GM18858 (cell line): ENCODE measurements around the gene PROM1.

ENCODE experiments used
- ATAC-seq: cut with Tn5 transposase; IDR thresholded peaks from one replicate; pipeline ENCODE4 v1.9.1; 2021; ENCODE audit not compliant: unreplicated experiment

PROM1 gene, protein sequence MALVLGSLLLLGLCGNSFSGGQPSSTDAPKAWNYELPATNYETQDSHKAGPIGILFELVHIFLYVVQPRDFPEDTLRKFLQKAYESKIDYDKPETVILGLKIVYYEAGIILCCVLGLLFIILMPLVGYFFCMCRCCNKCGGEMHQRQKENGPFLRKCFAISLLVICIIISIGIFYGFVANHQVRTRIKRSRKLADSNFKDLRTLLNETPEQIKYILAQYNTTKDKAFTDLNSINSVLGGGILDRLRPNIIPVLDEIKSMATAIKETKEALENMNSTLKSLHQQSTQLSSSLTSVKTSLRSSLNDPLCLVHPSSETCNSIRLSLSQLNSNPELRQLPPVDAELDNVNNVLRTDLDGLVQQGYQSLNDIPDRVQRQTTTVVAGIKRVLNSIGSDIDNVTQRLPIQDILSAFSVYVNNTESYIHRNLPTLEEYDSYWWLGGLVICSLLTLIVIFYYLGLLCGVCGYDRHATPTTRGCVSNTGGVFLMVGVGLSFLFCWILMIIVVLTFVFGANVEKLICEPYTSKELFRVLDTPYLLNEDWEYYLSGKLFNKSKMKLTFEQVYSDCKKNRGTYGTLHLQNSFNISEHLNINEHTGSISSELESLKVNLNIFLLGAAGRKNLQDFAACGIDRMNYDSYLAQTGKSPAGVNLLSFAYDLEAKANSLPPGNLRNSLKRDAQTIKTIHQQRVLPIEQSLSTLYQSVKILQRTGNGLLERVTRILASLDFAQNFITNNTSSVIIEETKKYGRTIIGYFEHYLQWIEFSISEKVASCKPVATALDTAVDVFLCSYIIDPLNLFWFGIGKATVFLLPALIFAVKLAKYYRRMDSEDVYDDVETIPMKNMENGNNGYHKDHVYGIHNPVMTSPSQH

DNA sequence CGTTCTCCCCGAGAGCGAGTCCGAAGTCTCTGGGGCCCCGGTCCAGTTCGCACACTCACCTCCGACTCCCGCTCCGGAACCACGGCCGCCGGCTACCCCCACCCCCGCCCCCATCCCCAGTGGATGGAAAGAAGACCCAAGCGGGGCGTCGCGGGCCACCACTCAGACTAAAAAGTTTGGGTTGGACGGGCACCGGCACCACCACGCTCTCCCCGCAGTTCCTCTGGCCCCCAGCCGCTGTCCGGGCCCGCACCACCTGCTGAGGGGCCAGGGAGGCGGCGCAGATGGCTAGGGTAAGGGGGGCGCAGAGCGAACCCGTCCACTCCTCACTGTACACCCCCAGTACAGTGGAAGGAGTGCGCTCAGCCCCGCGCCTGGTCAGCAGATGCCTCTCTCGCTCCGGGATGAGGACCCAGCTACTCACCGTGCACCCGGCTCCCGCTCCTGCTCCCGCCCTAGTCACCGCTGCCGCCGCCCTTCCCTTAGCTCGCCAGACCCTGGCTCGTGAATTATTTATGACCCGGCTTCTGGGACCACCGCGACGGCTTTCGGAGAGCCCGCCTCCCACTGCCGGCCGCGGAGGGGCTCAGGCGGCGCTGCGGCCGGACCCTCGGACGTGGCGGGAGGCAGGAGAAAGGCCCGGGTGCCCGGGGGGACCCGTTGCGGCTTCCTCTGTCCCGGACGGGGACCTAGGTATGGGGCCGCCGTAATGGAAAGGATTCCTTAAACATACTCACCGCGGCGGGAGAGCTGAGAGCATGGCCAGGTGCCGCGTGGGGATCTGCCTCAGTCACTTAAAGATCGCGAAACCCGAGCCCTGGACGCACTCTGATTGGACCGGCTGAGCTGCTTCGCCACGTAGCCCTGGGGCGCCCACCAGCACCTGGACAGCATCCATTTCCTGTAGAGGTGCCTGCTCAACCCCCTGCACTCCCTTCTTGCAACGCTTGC, at the start of gene PROM1:
Gene PROM1, minus strand, starts transcription at position 783 of the 951 bp plus-strand sequence. CDS start 8,117 bp downstream, outside the sequence.
- no peak for ATAC-seq

DNA sequence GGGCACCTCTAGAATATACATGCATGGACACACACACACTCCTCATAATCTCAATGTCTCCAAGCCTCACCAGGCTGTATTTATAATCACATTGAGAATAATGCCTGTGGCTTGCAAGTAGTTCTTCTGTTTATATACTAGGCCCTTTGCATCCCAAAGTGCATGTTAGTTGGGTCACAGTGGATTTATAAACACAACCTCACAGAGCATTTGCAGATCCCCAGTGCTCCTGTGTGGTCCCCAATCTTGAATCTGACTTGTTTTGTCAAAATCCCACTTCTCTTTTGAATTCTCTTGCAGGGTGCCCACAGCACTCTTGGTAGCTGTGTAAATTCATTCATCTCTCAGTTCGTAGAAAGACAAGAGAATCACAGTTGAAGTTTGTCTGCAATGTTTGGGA, 49.6 kb upstream of the PROM1 start:
- no peak for ATAC-seq

DNA sequence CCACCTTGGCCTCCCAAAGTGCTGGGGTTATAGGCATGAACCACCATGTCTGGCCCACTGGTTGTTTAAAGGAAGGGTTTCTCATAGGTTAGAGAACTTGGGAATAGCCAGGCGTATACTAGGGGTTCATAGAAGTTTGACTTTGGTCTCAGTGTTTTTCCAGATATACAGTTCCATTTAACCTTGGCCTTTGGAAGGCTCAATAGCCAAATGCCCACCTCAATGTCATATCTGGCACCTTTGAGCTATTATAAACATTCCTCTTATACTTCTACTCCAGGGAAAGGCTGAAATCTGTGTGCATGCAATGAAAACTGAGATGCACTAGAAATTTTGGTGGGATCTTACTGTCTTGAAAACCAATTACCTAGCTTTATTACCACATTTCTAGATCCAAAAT, 47.5 kb upstream of the PROM1 start:
- no peak for ATAC-seq

DNA sequence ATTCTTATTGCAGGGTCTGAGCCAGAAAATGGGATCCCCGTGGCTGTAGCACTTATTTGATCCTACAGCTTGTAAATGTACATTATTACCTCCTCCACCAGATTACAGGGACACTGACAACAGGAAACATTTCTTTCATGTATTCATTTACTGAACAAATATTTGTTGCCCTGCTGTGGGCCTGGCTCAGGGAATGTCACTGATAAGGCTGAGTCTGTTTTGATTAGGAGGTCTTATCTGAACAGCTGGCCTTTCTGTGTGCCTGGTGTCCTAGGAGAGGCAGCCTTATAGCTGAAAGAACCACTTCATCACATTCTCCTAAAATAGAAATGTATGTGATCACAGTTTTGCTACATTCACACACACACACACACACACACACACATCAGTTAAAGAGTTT, 45.5 kb upstream of the PROM1 start:
- ATAC-seq: no peak

DNA sequence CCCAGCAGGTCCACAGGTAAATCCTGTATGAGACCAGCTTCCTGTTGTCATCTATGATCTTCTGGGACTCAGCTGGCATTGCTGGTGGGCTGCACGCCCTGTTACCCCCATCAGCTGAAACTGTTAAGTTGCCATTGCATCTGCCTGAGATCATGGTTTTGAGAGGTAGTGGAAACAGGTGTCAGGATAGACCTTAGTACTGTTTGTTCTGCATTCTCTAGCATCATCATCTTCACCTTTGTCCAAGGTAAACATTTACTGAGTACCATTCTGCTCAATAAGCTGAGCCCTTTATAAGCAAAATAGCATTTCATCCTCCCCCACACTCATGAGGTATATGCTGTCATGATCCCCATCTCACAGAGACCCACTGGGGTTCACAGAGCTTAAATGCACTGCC, 42.9 kb upstream of the PROM1 start:
- no peak for ATAC-seq

DNA sequence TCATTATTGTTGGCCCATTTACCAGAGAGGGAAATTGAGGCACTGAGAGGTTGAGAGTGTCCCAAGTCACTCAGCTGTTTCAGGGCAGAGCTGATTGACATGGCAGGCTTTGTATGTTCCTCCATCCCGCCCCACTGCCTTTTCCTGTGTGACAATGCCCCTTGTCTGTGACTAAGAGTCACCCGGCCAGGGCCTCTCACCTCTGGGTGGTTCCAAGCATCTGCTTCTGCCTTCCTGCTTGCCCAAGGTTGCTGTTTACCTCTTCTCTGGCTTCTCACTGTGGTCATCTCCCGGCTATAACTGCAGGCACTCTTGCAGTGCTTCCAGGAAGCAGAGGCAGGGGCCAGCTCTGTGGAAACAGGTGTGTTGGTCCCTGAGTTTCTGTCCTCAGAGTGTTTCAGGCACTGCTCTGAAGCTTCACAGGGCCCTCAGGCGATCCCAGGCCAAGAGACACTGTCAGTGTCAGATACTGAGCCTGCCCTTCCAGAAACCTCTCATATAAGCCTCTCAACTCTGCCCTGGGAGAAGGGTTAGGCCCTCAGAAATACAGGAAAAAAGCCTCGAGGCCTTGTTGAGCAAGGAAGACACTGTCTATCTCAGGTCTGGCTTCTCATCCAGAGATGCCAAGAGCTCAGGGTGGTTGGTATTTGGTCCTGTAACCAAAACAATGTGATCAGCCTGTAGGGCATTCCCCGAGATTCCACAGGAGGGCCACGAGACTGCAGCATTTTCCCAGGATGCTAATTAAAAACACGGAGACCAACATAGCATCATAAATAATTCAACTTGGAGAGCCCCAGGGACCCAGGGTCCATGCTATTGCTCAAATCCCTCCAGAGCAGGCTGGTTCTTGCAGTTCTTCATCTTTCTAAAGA, 42.0 kb upstream of the PROM1 start:
- no peak for ATAC-seq

DNA sequence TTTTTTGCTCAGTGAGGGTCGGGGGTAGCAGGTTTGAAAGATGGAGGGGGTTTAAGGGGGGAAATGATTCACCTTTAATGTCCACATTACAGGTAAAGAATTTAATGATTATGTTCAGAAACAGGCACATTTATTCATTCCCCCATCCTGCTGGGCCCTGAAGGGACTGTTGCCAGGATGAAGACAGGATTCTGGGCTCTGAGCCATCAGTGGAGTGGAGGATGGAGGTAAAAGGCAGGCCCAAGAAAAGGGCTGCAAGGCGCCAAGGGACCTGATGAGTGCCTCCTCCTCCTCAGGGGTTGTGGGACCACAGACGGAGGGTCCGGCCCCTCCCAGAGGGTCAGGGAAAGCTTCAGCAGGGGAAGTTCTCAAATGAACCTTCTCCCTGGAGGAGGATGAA, 40.4 kb upstream of the PROM1 start:
- no peak for ATAC-seq

DNA sequence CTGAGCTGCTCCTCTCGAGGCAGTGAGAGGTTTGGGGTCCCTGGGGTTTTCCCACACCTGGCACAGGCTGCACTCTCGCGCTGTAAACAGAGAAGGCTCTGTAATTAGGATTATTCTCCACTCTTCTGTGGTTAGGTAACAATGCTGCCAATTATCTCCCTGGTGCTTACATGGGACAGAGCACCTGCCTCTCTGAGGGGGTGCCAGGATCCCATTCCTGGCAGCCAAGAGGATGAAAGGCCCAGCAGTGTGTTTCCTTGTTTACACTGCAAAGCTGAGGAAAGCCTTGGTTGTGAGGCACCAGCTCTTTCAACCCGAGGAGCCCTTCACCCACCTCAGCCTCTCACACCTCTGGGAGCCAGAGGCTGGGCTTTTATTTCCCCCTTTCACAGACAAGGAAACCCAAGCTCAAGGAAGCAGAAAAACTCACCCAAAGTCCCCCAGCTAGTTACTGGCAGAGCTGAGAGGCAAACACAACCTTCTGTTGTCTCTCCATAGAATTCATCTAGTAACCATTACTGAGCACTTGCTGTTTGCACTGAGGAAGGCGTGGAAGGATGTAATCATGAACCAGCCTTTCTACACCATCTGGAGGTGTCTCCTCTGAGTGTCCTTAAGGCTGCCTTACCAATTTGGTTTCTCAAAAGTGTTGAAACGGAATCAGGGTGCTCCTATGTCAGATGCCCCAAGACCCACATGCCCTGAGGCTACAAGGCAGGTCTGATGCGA, 39.7 kb upstream of the PROM1 start:
- ATAC-seq: no peak

DNA sequence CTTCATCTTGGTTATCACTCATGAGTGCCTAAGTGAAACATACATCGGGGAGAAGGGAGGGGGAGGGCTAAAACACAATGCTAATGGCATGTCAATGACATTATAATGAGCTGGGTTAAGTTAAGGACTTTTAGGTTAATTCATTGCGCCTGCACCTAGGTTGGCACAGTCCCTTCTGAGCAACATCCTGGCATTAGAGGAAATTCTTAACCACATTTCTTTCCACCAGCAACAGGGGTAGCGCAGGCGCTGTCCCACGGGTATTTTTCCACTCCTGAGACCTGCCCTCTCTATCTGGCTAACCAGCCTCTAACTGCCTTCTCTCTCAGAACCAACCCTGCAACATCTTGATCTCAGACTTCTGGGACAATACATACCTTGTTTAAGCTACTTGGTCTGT, 39.0 kb upstream of the PROM1 start:
- ATAC-seq: no peak

DNA sequence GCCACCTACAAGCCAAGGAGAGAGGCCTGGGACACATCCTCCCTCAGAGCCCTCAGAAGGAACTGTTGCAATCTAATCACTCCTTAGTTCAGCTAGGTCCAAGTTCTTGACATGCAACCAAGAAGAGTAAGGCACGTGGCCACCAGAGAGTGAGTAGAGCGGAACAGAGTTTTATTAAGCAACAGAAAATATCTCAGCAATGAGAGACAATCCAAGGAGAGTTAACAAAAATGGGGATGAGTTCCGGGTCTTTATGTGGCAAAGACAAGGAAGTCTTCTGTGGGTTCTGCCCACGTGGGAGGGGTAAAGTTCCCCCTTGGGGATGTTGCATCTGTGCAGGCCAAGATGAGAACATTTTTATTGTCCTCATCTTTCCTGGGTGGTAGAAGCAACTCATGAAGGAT, 38.5 kb upstream of the PROM1 start:
- no peak for ATAC-seq

DNA sequence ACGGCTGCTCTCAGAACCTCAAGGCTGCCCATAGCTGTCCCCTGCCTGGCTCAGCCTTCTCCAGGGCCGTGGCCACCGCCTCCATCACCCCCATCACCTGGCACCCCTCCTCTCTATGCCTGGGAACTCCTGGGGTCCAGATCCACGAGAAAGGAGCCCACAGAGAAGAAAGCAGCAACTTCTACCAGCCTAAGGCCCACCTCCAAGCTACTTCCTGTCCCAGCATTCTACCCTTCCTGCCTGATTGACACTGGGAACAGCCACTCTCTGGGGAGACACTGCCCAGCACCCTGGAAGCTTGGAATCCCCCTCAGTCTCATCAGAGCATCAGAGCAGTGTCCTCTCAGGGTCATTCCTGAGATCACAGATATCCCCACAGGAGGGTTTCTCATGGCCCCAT, 36.9 kb upstream of the PROM1 start:
- ATAC-seq: no peak

DNA sequence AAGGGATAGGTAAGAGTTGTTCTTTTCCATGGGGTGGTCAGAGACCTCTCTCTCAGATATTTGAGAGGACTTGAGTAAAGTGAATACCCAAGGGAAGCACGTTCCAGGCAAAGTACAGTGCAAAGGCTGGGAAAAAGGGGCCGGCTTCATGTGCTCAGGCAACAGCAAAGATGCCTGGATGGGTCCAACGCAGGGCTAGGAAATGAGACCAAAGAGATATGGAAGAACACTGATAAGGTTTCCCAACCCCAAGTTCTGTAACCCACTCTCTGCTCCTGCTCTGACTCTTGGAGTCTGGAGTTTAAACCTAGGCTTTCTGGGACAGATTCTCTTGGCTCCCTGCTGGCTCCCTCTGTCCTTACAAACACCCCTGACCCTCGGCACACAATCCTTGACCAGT, 36.2 kb upstream of the PROM1 start:
- ATAC-seq: no peak

DNA sequence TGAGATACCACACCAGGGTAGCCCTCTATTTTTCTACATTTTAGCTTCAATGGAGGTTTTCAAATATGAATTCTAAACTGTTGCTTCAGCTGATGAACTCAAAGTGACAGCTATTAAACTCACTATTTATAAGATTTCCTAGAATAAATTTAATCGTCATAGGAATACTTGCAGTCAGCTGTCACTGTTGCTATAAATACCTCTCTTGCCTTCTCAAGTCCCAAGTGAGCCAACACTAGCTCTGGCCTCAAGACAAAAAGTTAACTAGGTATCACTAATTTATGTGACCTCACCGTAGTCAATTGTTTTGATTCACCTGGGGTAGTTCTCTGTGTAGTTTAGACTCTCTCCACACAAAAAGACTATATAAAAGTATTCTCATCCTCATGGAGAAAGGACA, 34.3 kb upstream of the PROM1 start:
- no peak for ATAC-seq

DNA sequence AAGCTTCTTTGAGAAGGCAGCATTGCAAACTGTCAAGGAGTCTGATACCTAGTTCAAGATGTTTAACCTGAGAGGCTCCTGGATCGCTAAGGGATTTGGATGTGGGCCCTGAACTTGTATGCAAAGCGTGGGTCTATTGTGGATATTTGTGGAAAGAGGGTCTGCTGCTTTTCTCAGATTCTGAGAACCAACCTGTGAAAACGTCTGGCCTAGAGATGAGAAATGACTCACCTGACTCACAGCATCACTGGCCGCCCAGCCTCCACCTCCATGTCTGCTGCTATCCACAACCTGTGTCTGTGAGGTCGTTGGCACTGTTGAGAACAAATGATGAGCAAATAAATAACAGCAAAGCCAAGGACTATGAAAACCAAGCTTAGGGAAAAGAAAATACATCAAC, 33.3 kb upstream of the PROM1 start:
- ATAC-seq: no peak

DNA sequence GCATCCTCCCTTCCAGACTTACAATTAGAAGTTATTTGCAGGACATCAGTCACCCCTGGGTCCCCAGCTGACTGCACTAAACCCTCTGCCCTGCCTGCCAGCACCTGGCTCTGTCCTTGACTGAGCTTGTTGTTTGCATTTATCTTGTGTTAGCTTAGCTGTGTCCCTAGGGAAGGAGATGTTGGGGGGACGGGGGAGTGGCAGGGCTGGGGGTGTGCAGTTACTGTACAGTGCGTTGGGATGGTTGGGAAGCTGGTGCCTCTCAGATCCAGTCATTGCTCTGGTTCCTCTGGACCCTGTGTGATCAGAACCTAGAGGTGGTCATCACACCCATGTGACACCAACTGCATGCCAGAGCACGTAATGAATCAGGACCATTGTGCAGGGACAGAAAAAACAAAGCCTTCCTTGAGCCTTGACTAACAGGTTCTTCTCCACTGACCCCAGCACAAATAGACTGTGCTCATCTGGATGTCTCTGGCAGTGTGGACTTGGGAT, 32.7 kb upstream of the PROM1 start:
- no peak for ATAC-seq

DNA sequence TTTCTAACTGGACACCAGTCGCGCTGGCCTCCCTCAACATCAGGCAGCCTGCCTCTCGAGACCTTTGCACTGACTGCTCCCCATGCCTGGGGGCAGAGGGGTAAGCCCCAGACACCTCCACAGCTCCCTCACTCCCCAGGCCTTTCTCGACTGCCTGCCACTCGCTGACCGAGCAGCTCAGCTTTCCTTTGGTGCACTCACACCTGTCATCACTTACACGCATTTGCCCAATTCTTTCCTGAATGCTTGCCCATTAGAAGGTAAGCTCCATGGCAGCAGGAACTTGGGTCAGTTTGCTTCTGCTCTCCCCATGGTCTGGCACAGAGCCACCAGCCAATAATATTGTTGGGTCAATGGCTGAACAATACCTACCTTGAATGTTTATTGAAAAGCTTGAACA, 32.2 kb upstream of the PROM1 start:
- no peak for ATAC-seq

DNA sequence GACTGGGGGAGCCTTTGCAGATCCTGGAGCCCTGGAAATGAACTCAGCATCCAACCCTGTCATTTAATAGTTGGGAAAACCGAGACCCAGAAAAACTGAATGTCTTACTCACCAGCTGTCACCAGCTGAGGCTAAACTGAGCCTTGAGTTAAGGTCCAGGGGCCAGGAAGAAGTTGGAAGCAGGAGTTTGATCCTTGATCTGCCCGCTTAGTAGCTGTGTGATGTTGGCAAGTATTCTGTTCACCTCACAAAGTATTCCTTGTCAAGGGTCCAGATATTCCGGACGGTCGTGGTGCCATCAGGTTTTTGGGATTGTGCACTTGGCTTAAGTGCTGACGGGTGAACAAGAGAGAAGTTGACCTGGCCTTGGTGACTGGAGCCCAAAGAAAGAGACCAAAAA, 30.7 kb upstream of the PROM1 start:
- no peak for ATAC-seq

DNA sequence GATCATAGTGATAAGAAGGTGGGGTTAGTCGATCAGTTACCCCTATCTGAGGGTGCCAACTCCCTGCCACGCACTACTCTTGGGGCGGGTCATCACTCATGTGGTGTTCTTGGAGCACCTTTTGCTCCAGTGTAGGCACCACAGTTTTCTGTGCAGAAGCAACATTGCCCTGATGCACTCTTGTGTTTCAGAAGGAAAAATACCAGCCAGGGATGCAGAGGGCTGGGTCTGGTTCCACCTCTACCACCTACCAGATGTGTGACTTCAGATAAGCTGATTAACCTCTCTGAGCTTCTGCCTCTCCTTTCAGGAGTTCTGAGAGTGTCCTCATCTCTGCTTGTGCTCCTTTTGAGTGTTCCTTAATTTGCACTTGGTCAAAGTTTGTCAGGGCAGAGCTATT, 29.9 kb upstream of the PROM1 start:
- ATAC-seq: no peak

DNA sequence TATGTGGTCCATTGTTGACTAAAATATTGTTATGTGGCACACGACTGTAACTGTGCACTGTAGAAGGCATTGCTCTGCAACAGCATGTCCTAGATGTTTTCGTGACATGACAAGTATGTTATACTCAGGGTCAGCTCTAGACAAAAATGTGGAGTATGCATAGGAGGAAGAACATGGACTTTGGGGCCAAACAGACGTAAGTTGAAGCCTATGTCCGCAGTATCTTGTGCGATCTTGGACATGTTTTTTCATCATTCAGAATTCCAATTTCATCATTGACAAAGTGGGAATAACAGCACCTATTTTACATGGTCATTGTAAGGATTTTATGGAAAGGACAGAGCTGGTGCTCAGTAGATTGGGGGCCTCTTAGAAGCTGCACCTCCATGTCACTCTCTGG, 27.7 kb upstream of the PROM1 start:
- ATAC-seq: no peak
